GM12878 (cell line): ENCODE measurements around the gene RPP30. TPM values are rescaled to one million over a fixed set of nuclear protein-coding genes. Genes with fewer than 3 reads are reported as not detected.

ENCODE experiments used
- ATAC-seq: fragments of 200-7000 bp; cut with Tn5 transposase; 3 replicates; pipeline ENCODE4 v1.9.1; 2020; ENCODE audit warnings: mild to moderate bottlenecking, moderate library complexity
- BruUV-seq: library from RNA; stranded (reverse); fragments of 400-500 nt; replicated peaks from 2 replicates; lab custom pipeline; 2021; lab: Mats Ljungman, UMichigan
- CTCF ChIA-PET: fragments of 300-600 bp; sonication (Branson Sonifier 250); formaldehyde crosslinking; extraction: SDS; loops from one replicate; lab custom pipeline; 2021; ENCODE audit warnings: inconsistent platforms; lab: Yijun Ruan, JAX
- POLR2A ChIA-PET: fragments of 350-600 bp; formaldehyde crosslinking; extraction: SDS; loops from one replicate; lab custom pipeline; 2021; ENCODE audit warnings: inconsistent platforms; lab: Charles Lee
- RAD21 ChIA-PET: fragments of 300-600 bp; sonication (Branson Sonifier 250); formaldehyde crosslinking; loops from one replicate; lab custom pipeline; 2023; ENCODE audit warnings: antibody characterized with exemption; ENCODE audit not compliant: unreplicated experiment; lab: Charles Lee
- SMC1A ChIA-PET: fragments of 300-600 bp; sonication (Branson Sonifier 250); formaldehyde crosslinking; loops from one replicate; lab custom pipeline; 2023; ENCODE audit not compliant: unreplicated experiment, uncharacterized antibody; lab: Charles Lee
- DNase-seq: peaks from one replicate; pipeline ENCODE4 v3.0.0-alpha.2; 2011; ENCODE audit warnings: low read depth, low spot score
- FAIRE-seq: peaks from 3 replicates; lab custom pipeline; 2011; peaks lifted over from hg19 to GRCh38; lab: Jason Lieb, UNC
- H2AFZ ChIP-seq: 2 replicates; pipeline ENCODE4 v1.6.0; 2011; ENCODE audit warnings: low read depth, low read length, control low read depth; ENCODE audit not compliant: control insufficient read depth
- H3K27ac ChIP-seq: 2 replicates; pipeline ENCODE4 v1.5.1; 2011; ENCODE audit warnings: control low read depth; ENCODE audit not compliant: control insufficient read depth, insufficient read depth
- H3K27me3 ChIP-seq, 2 experiments: replicated peaks in 1 of 2; 2 replicates each; pipeline versions ENCODE4 v1.6.0 to v1.6.1; 2011; ENCODE audit warnings: low read length in 1 of 2; ENCODE audit not compliant: control insufficient read depth in 2 of 2, insufficient read depth in 2 of 2
- H3K36me3 ChIP-seq, 2 experiments: 2 replicates each; pipeline ENCODE4 v1.5.1; 2011; ENCODE audit warnings: low read length in 1 of 2; ENCODE audit not compliant: control insufficient read depth in 2 of 2, insufficient read depth in 2 of 2
- H3K4me1 ChIP-seq: 2 replicates; pipeline ENCODE4 v1.6.1; 2011; ENCODE audit warnings: mild to moderate bottlenecking, low read length, moderate library complexity, mixed read lengths; ENCODE audit not compliant: control insufficient read depth, insufficient read depth
- H3K4me2 ChIP-seq: 2 replicates; pipeline ENCODE4 v1.6.0; 2011; ENCODE audit warnings: control low read depth; ENCODE audit not compliant: control insufficient read depth, insufficient read depth
- H3K4me3 ChIP-seq: fragments of 200-600 bp; sonication (generic); 2 replicates; pipeline ENCODE4 v1.5.1; 2016
- H3K79me2 ChIP-seq: 2 replicates; pipeline ENCODE4 v1.6.0; 2011; ENCODE audit warnings: low read length; ENCODE audit not compliant: control insufficient read depth, insufficient read depth
- H3K9ac ChIP-seq: 2 replicates; pipeline ENCODE4 v1.8.0; 2011; ENCODE audit warnings: low read length, control low read depth, mixed read lengths; ENCODE audit not compliant: control insufficient read depth, insufficient read depth
- H3K9me3 ChIP-seq: replicated peaks from 3 replicates; pipeline ENCODE4 v1.5.1; 2011; ENCODE audit warnings: mild to moderate bottlenecking, low read length; ENCODE audit not compliant: control insufficient read depth, insufficient read depth
- H4K20me1 ChIP-seq: 2 replicates; pipeline ENCODE4 v1.6.0; 2011; ENCODE audit not compliant: control insufficient read depth, insufficient read depth
- BCL11A ChIP-seq: IDR thresholded peaks from 2 replicates; pipeline ENCODE4 v1.6.1; 2011; ENCODE audit warnings: low read depth, low read length
- BCLAF1 ChIP-seq: fragments of 450-650 bp; IDR thresholded peaks from 2 replicates; pipeline ENCODE4 v1.6.1; 2017; ENCODE audit warnings: antibody characterized with exemption, mild to moderate bottlenecking, moderate library complexity
- EED ChIP-seq: sonication (generic); IDR thresholded peaks from 2 replicates; pipeline ENCODE4 v1.6.1; 2016; ENCODE audit warnings: antibody characterized with exemption, low read depth
- GATAD2B ChIP-seq: fragments of 450-650 bp; conservative IDR thresholded peaks from 2 replicates; pipeline ENCODE4 v1.6.1; 2017; ENCODE audit warnings: low read depth, mild to moderate bottlenecking, moderate library complexity
- KAT2A ChIP-seq: conservative IDR thresholded peaks from 2 replicates; pipeline ENCODE4 v1.6.1; 2011; ENCODE audit warnings: low read depth, low read length; ENCODE audit not compliant: control insufficient read depth
- MEF2A ChIP-seq: IDR thresholded peaks from 2 replicates; pipeline ENCODE4 v1.6.1; 2011; ENCODE audit warnings: low read depth, mild to moderate bottlenecking, low read length, moderate library complexity; ENCODE audit not compliant: insufficient read depth
- NFXL1 ChIP-seq: fragments of 450-650 bp; IDR thresholded peaks from 2 replicates; pipeline ENCODE4 v1.6.1; 2017; ENCODE audit warnings: antibody characterized with exemption, mild to moderate bottlenecking, borderline replicate concordance
- POU2F2 ChIP-seq: IDR thresholded peaks from 3 replicates; pipeline ENCODE4 v1.6.1; 2011; ENCODE audit warnings: low read depth, mild to moderate bottlenecking, low read length, borderline replicate concordance
- ZNF274 ChIP-seq: IDR thresholded peaks from one replicate; pipeline ENCODE4 v1.8.0; 2011; ENCODE audit not compliant: insufficient read length, insufficient read depth
- WGBS: methylation state at CpG from one replicate; pipeline ENCODE4 v1.1.6; 2016; ENCODE audit warnings: low lambda C conversion rate; ENCODE audit not compliant: insufficient replicate concordance, insufficient coverage; ENCODE audit errors: missing lambda C conversion rate; 5-methylcytosine and 5-hydroxymethylcytosine counted together
- in situ Hi-C: fragments of 300-500 bp; cut with MboI; formaldehyde crosslinking; loops from 9 replicates; pipeline ENCODE4 v1.14.3; 2018; ENCODE audit warnings: mixed read lengths
- intact Hi-C: fragments of 100-400 bp; cut with micrococcal nuclease; formaldehyde crosslinking; loops from one replicate; pipeline ENCODE4 v1.14.2; 2022; ENCODE audit not compliant: unreplicated experiment
- polyA plus RNA-seq, 11 experiments: library from polyadenylated mRNA; depleted of rRNA in 4 of 11; unstranded in 6 of 11; stranded (reverse) in 5 of 11; fragments of >200 nt; fragmentation: Nextera tagmentation in 4 of 11; fragmentation: Illumina TruSeq in 1 of 11; extraction: Ambion mirVana in 4 of 11; extraction: Trizol in 1 of 11; gene quantifications; 1 replicate in 1 of 11; 2 replicates in 10 of 11; pipeline versions ENCODE4 v1.2.1 to v1.2.3, GENCODE V29; 2011 to 2016; ENCODE audit warnings: inconsistent platforms in 2 of 11, missing spikeins in 2 of 11, low read depth in 1 of 11
- total RNA-seq, 4 experiments: library from RNA; depleted of rRNA in 3 of 4; stranded (reverse); fragments of >200 nt in 3 of 4; fragmentation: Illumina TruSeq in 1 of 4; extraction: Trizol in 1 of 4; gene quantifications; 2 replicates each; pipeline versions ENCODE4 v1.2.1 to v1.2.3, GENCODE V29; 2013 to 2021

RPP30 gene
- total and polyA plus RNA-seq, 10 of the 15 experiments (the other 5 are each of a cell fraction or from before 2014, with no cell fraction given), result 48.0 to 208 (median 72.6) TPM

DNA sequence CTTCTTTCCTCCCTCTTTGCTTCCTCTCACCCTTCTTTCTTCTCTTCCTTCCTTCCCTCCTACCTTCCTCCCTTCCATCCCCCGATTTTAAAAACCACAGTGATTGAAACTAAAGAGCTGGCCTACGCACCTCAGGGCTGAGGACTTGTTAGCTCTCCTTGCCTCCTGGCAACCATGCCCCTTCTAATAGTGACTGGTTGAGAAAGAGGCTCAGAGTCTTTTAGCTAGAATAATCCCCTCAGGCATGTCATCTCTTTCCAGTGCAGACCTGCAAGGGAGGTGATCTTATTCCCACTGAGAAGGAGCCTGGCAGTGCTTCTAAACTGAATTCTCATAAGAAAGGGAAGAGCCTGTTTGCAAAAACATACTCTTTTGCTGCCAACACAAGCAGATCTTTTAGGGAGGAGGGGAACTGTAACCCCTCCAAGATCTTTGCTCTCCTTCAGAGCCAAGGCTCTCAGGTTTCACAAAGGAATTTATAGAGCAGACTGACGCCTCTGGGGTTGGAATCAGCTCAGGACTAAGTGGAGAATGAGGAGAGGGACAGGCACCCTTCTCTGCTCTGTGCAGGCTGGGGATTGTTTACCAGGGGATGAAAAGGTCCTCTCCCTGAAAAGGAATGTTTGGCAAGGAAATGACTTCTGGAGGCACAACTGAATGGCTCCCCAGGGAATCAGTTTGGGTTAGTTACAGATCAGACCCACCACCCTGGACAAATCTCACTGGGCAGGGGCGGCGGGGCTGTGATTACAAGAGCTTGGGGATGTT is 58.5 kb downstream of the RPP30 start:
- ChIA-PET RAD21 (interaction anchor here (1.2 kb wide), 1 partner anchor 79 kb away, joined by 3 read pairs; no protein-coding TSS in a partner anchor), CTCF (interaction anchor here (0.6 kb wide), 1 partner anchor 242 kb away, joined by 3 read pairs; no protein-coding TSS in a partner anchor), SMC1A (interaction anchor here (0.6 to 1.6 kb wide), 3 partner anchors 60 to 452 kb away, joined by 3 read pairs; no protein-coding TSS in a partner anchor), POLR2A (interaction anchor here (0.7 kb wide), 1 partner anchor 405 kb away, joined by 3 read pairs; no protein-coding TSS in a partner anchor)
- intact Hi-C loops (no loop called here), in situ Hi-C loops (no loop called here)
- no peak overlapping the region for H3K9ac ChIP-seq
- no peak overlapping the region for H3K4me2 ChIP-seq
- ATAC-seq (no peak), FAIRE-seq (no peak), DNase-seq (no peak)
- H3K4me1 ChIP-seq, result no peaks in the 10 kb centered on the region
- no peak overlapping the region for H2AFZ ChIP-seq
- no peaks in the 10 kb centered on the region for H3K36me3 ChIP-seq
- no peaks in the 10 kb centered on the region for H3K79me2 ChIP-seq
- no peaks in the 10 kb centered on the region for H4K20me1 ChIP-seq
- no TSS peak for BruUV-seq
- TF ChIP-seq KAT2A (no peak), ZNF274 (no peak), POU2F2 (no peak), BCLAF1 (no peak), GATAD2B (no peak), MEF2A (no peak), EED (no peak), NFXL1 (no peak), BCL11A (no peak)
- no peaks in the 10 kb centered on the region for H3K27me3 ChIP-seq
- no peak overlapping the region for H3K4me3 ChIP-seq
- H3K9me3 ChIP-seq, result no peaks in the 10 kb centered on the region
- WGBS, result 65% methylated on average over 5 of the region's 5 CpGs
- no peak overlapping the region for H3K27ac ChIP-seq
